Fibroblast of skin of right biceps (primary cell): ENCODE measurements around the gene ARMC3.
"Not testable (repeated sequence)": the region's sequence is repeated elsewhere in the genome, so short reads cannot be mapped to it uniquely, and the experiment has no call there.

ENCODE experiments used
- DNase-seq: peaks from one replicate; pipeline ENCODE4 v3.0.0-alpha.2; 2013

Gene ARMC3

DNA sequence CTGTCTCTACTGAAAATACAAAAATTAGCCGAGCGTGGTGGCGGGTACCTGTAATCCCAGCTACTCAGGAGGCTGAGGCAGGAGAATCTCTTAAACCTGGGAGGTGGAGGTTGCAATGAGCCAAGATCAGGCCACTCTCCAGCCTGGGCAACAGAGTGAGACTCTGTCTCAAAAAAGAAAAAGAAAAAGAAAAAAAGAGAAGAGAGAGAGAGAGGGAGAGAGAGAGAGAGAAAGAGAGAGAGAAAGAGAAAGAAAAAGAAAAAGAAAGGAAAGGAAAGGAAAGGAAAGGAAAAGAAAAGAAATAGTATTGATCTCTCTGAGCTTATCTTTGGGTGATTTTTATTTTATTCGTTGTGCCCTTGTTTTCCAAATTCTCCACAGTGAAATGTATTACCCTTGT lies 1.2 kb downstream of the ARMC3 start:
- DNase-seq = not testable (repeated sequence)

- peak; percentile 52 for DNase-seq
Measured at GRCh38 chr10:22931948-22932347, 4.1 kb downstream of the ARMC3 start.

GRCh38 chr10:22932626-22933370 lies 4.9 kb downstream of the ARMC3 start:
- DNase-seq = no peak

- peak; percentile 30 for DNase-seq
Measured at GRCh38 chr10:22934726-22935125, 6.9 kb downstream of the ARMC3 start.

GRCh38 chr10:22942437-22942836 lies 14.6 kb downstream of the ARMC3 start:
- DNase-seq = no peak

- DNase-seq = no peak
Measured at GRCh38 chr10:22945934-22946673, 18.3 kb downstream of the ARMC3 start.

GRCh38 chr10:22954970-22955369 lies 27.1 kb downstream of the ARMC3 start:
- no peak for DNase-seq

- DNase-seq = peak; percentile 20
Measured at GRCh38 chr10:22958338-22958737, 30.5 kb downstream of the ARMC3 start.

- DNase-seq = no peak
Measured at GRCh38 chr10:22959292-22959691, 31.4 kb downstream of the ARMC3 start.

- DNase-seq = no peak
Measured at GRCh38 chr10:22959950-22960349, 32.1 kb downstream of the ARMC3 start.

DNA sequence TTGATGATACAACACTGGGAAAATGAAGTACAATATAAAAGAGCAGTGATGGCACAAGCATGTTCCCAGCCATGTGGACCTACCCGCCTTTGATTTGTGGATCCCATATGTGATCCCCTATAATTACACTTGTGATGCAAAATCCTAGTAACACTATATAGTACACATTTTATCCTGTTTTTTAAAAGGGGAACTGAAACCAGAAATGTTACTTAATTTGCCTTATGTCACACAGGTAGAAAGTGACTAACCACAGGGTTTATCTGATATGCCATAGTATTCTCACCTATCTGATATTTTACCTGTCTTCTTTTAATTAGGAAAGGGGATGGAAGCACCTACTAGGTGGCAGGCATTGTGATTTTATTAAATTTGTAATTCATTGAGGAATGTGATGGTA lies 35.0 kb downstream of the ARMC3 start:
- DNase-seq = no peak

DNA sequence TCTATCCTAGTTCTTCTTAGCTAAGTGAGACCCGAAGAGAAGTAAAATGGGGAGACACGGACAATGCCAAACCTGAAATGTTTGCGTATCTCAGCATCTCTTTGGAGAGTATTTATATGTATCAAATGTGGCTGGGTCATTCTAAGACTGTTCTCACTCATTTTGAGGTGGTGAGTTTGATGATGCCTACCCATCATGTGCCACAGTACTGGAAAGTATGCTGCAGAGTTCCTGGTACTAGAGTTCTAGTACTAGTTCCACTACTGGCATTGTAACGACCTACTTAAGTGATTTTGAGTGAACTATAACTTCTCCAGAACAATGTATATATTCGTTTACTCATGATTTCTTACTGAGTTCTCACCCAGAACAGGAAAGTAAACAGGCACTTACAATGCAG lies 41.9 kb downstream of the ARMC3 start:
- DNase-seq = no peak

GRCh38 chr10:22976534-22976933 lies 48.7 kb downstream of the ARMC3 start:
- peak; percentile 11 for DNase-seq

GRCh38 chr10:22977751-22978150 lies 49.9 kb downstream of the ARMC3 start:
- no peak for DNase-seq

DNA sequence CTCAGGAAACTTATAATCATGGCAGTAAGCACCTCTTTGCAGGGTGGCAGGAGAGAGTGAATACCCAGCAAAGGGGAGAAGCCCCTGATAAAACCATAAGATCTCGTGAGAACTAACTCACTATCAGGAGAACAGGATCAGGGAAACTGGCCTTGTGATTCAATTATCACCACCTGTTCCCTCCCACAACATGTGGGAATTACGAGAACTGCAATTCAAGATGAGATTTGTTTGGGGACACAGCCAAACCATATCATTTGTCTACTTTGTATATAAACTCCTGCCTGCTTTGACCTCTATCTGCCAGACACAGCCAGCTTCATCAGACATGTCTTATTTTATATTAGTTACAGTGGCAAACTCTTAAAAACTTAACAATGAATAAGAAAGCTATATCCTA lies 50.4 kb downstream of the ARMC3 start:
- no peak for DNase-seq

GRCh38 chr10:22978918-22979317 lies 51.1 kb downstream of the ARMC3 start:
- DNase-seq = no peak

DNA sequence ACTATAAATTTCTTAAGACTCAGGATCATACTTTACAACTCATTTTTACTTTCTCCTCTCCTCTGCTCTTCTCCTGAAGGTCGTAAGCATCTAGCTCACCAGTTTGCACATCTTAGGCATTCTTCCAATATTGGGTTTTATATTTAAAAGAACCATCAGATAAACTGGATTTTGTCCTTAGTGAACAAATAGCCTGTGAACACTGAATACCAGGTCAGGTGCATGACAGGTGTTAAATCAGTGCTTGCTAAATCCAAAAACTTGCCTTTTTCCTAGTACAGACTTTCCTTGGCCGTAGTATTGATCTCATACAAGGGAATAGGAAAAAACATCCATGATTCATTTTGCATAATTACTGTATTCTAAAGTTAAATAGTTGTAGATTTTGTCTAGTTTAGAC lies 53.0 kb downstream of the ARMC3 start:
- no peak for DNase-seq

- peak; percentile 12 for DNase-seq
Measured at GRCh38 chr10:22984066-22984465, 56.2 kb downstream of the ARMC3 start.

- DNase-seq = peak; percentile 39
Measured at GRCh38 chr10:22986771-22987542, 59.1 kb downstream of the ARMC3 start.

GRCh38 chr10:22988581-22989360 lies 60.9 kb downstream of the ARMC3 start:
- DNase-seq = peak; percentile 60

- no peak for DNase-seq
Measured at GRCh38 chr10:22990443-22990842, 62.6 kb downstream of the ARMC3 start.

DNA sequence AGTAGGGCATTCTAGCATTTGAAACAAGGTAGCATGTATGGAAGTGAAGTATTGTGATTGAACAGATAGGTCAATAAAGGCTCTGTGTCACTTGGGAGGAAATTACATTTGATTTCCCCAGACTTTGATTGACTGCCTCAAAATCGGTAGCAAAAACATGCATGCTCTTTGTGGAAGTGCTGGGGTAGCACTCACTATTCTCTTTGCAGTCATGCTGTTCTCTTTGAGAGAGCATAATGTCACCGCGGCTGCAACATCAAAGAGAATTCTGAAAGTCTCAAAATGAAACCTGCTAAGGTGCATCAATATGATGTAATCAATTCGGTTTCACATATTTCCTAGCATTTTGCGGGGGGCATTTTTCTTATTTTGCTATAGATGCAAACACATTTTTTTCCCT lies 64.2 kb downstream of the ARMC3 start:
- no peak for DNase-seq

DNA sequence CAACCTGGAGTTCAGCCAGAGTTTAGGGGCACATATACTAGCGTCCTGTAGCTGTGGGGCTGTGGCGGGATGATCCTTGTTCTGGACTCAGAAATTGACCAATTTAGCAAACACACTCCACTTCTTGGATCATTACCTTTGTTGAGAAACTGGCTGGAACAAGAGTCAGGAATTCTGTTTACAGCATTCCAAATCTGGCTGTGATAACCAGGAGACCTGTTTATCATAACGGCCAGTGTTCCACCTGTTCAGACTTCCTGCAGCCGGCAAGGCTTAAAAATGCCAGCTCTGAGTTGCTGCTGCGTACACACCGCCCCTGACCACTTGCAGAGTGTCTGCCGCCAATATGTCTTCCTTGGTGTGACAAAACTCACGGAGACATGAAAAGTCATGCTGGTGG lies 64.8 kb downstream of the ARMC3 start:
- DNase-seq = no peak
